H9 (cell line): ENCODE measurements around the gene OR4D1. TPM values are rescaled to one million over a fixed set of nuclear protein-coding genes. Genes with fewer than 3 reads are reported as not detected.

Source experiments
- DNase-seq: peaks from one replicate; pipeline ENCODE4 v3.0.0-alpha.2; 2017
- H2AFZ ChIP-seq: one replicate; pipeline ENCODE4 v1.6.1; 2013; ENCODE audit warnings: mild to moderate bottlenecking, low read length, control low read depth, moderate library complexity
- H2AK5ac ChIP-seq: 2 replicates; pipeline ENCODE4 v1.6.1; 2013; ENCODE audit warnings: low read length, control low read depth, mixed read lengths; ENCODE audit not compliant: insufficient read length
- H2BK120ac ChIP-seq: one replicate; pipeline ENCODE4 v1.6.1; 2013; ENCODE audit warnings: low read depth, mild to moderate bottlenecking, low read length, control low read depth, inconsistent platforms; ENCODE audit not compliant: poor library complexity, severe bottlenecking
- H2BK12ac ChIP-seq: 2 replicates; pipeline ENCODE4 v1.6.1; 2013; ENCODE audit warnings: low read length, control low read depth, mixed read lengths, low read depth; ENCODE audit not compliant: insufficient read length
- H2BK15ac ChIP-seq: 2 replicates; pipeline ENCODE4 v1.6.1; 2013; ENCODE audit warnings: low read depth, low read length, control low read depth
- H2BK20ac ChIP-seq: one replicate; pipeline ENCODE4 v1.6.1; 2013; ENCODE audit warnings: low read depth, mild to moderate bottlenecking, low read length, control low read depth, inconsistent platforms; ENCODE audit not compliant: poor library complexity, severe bottlenecking
- H2BK5ac ChIP-seq: 2 replicates; pipeline ENCODE4 v1.6.1; 2013; ENCODE audit warnings: low read length, control low read depth, mixed read lengths; ENCODE audit not compliant: insufficient read length
- H3K14ac ChIP-seq: 2 replicates; pipeline ENCODE4 v1.6.1; 2013; ENCODE audit warnings: low read length, control low read depth; ENCODE audit not compliant: insufficient read depth
- H3K18ac ChIP-seq: 2 replicates; pipeline ENCODE4 v1.6.1; 2013; ENCODE audit warnings: low read depth, mild to moderate bottlenecking, mixed read lengths, low read length, control low read depth; ENCODE audit not compliant: insufficient read length
- H3K23ac ChIP-seq: 2 replicates; pipeline ENCODE4 v1.6.1; 2013; ENCODE audit warnings: low read length, control low read depth, mixed read lengths, low read depth; ENCODE audit not compliant: insufficient read length
- H3K23me2 ChIP-seq: 2 replicates; pipeline ENCODE4 v1.6.1; 2013; ENCODE audit warnings: low read depth, mild to moderate bottlenecking, mixed read lengths, low read length, control low read depth; ENCODE audit not compliant: insufficient read length, poor library complexity, severe bottlenecking
- H3K27ac ChIP-seq: 2 replicates; pipeline ENCODE4 v1.5.1; 2013; ENCODE audit warnings: low read length, control low read depth, mixed read lengths, low read depth; ENCODE audit not compliant: insufficient read length
- H3K27me3 ChIP-seq: 2 replicates; pipeline ENCODE4 v1.6.1; 2013; ENCODE audit warnings: low read length, control low read depth, inconsistent platforms; ENCODE audit not compliant: insufficient read depth
- H3K4ac ChIP-seq: 2 replicates; pipeline ENCODE4 v1.6.1; 2013; ENCODE audit warnings: low read depth, mild to moderate bottlenecking, control low read depth, inconsistent platforms, low read length, moderate library complexity
- H3K4me1 ChIP-seq: 2 replicates; pipeline ENCODE4 v1.6.1; 2013; ENCODE audit warnings: low read length, control low read depth, inconsistent platforms; ENCODE audit not compliant: insufficient read depth
- H3K4me2 ChIP-seq: 2 replicates; pipeline ENCODE4 v1.6.1; 2013; ENCODE audit warnings: low read length, control low read depth, mixed read lengths; ENCODE audit not compliant: insufficient read length, insufficient read depth
- H3K56ac ChIP-seq: 2 replicates; pipeline ENCODE4 v1.6.1; 2013; ENCODE audit warnings: low read depth, mild to moderate bottlenecking, mixed read lengths, low read length, control low read depth; ENCODE audit not compliant: insufficient read length
- H3K79me1 ChIP-seq: 2 replicates; pipeline ENCODE4 v1.6.1; 2013; ENCODE audit warnings: low read depth, mild to moderate bottlenecking, moderate library complexity, low read length, control low read depth, inconsistent platforms; ENCODE audit not compliant: insufficient read depth, poor library complexity, severe bottlenecking
- H3K79me2 ChIP-seq: 2 replicates; pipeline ENCODE4 v1.6.1; 2013; ENCODE audit warnings: low read length, control low read depth, inconsistent platforms; ENCODE audit not compliant: insufficient read depth
- H3K9ac ChIP-seq: 2 replicates; pipeline ENCODE4 v1.6.1; 2013; ENCODE audit warnings: low read length, control low read depth, mixed read lengths; ENCODE audit not compliant: insufficient read length; ENCODE audit errors: extremely low read depth
- H3K9me3 ChIP-seq: one replicate; pipeline ENCODE4 v1.6.1; 2013; ENCODE audit warnings: low read depth, low read length, inconsistent platforms; ENCODE audit not compliant: control insufficient read depth
- H3T11ph ChIP-seq: one replicate; pipeline ENCODE4 v1.6.1; 2013; ENCODE audit warnings: mild to moderate bottlenecking, low read length, control low read depth, inconsistent platforms
- H4K20me1 ChIP-seq: one replicate; pipeline ENCODE4 v1.6.1; 2013; ENCODE audit not compliant: control insufficient read depth, insufficient read length, insufficient read depth
- H4K5ac ChIP-seq: 2 replicates; pipeline ENCODE4 v1.6.1; 2013; ENCODE audit warnings: low read depth, mild to moderate bottlenecking, mixed read lengths, low read length, control low read depth; ENCODE audit not compliant: insufficient read length
- H4K8ac ChIP-seq: replicated peaks from 2 replicates; pipeline ENCODE4 v1.6.1; 2013; ENCODE audit warnings: low read length, control low read depth, mixed read lengths, low read depth; ENCODE audit not compliant: insufficient read length
- H4K91ac ChIP-seq: 2 replicates; pipeline ENCODE4 v1.6.1; 2013; ENCODE audit warnings: low read depth, mild to moderate bottlenecking, moderate library complexity, mixed read lengths, low read length, control low read depth; ENCODE audit not compliant: insufficient read length
- H3K27ac Mint-ChIP-seq, 3 experiments: 2 replicates in 2 of 3; 3 replicates in 1 of 3; pipeline ENCODE4 v1.8.0; 2020 to 2021; ENCODE audit warnings: mixed read lengths in 3 of 3, mild to moderate bottlenecking in 1 of 3, moderate library complexity in 1 of 3
- H3K27me3 Mint-ChIP-seq: 2 replicates; pipeline ENCODE4 v1.8.0; 2021; ENCODE audit warnings: low read depth, mild to moderate bottlenecking, moderate library complexity, mixed read lengths
- H3K36me3 Mint-ChIP-seq, 3 experiments: 2 replicates in 2 of 3; 3 replicates in 1 of 3; pipeline ENCODE4 v1.8.0; 2020 to 2021; ENCODE audit warnings: low read depth in 3 of 3, mixed read lengths in 3 of 3; ENCODE audit not compliant: insufficient read depth in 1 of 3
- H3K4me1 Mint-ChIP-seq, 2 experiments: 2 replicates each; pipeline ENCODE4 v1.8.0; 2020; ENCODE audit warnings: mixed read lengths in 2 of 2
- H3K4me3 Mint-ChIP-seq, 2 experiments: 2 replicates in 1 of 2; 3 replicates in 1 of 2; pipeline ENCODE4 v1.8.0; 2020 to 2021; ENCODE audit warnings: mild to moderate bottlenecking in 2 of 2, mixed read lengths in 2 of 2, moderate library complexity in 1 of 2
- H3K9me3 Mint-ChIP-seq, 2 experiments: 2 replicates in 1 of 2; 3 replicates in 1 of 2; pipeline ENCODE4 v1.8.0; 2020; ENCODE audit warnings: mild to moderate bottlenecking in 2 of 2, mixed read lengths in 2 of 2, moderate library complexity in 1 of 2
- CTCF ChIP-seq: fragments of 200-600 bp; sonication (generic); conservative IDR thresholded peaks from 3 replicates; pipeline ENCODE4 v1.8.0; 2021; ENCODE audit warnings: antibody characterized with exemption, mild to moderate bottlenecking
- WGBS: extraction: QIAGEN DNeasy Blood & Tissue Kit; methylation state at CpG from one replicate; pipeline ENCODE4 v1.1.7; 2013; ENCODE audit warnings: missing lambda C conversion rate, low lambda C conversion rate, mixed read lengths; ENCODE audit not compliant: insufficient read length; ENCODE audit errors: extremely low coverage; 5-methylcytosine and 5-hydroxymethylcytosine counted together
- total RNA-seq: library from RNA; stranded (reverse); gene quantifications from 2 replicates; pipeline ENCODE4 v1.2.1, GENCODE V29; 2021

Gene OR4D1
- total RNA-seq, 1 experiment from 2014 or later: 0.11 TPM

GRCh38 chr17:58113947-58114346 lies 34.2 kb upstream of the OR4D1 start:
- H3K14ac ChIP-seq: no peak overlapping the region
- Mint-ChIP-seq H3K4me1 (no peaks in the 10 kb centered on the region), H3K4me3 (no peak overlapping the region), H3K36me3 (no peaks in the 10 kb centered on the region), H3K9me3 (no peaks in the 10 kb centered on the region; a peak in 1 of 5 replicates), H3K27ac (no peak overlapping the region), H3K27me3 (peaks cover 36% of the 10 kb centered on the region)
- no peak overlapping the region for H2AK5ac ChIP-seq
- H2BK12ac ChIP-seq: no peak overlapping the region
- H3K4ac ChIP-seq: no peak overlapping the region
- peaks cover 5% of the 10 kb centered on the region for H4K20me1 ChIP-seq
- H2AFZ ChIP-seq: no peak overlapping the region
- H2BK120ac ChIP-seq: no peak overlapping the region
- WGBS: no CpG with 5 or more reads among the region's 4 CpGs
- no peak overlapping the region for H2BK5ac ChIP-seq
- no peak overlapping the region for H4K91ac ChIP-seq
- H3K79me2 ChIP-seq: no peaks in the 10 kb centered on the region
- H3K27ac ChIP-seq: no peak overlapping the region
- no peaks in the 10 kb centered on the region for H3K23me2 ChIP-seq
- no peak for TF ChIP-seq CTCF
- no peak overlapping the region for H2BK15ac ChIP-seq
- no peak overlapping the region for H4K5ac ChIP-seq
- no peaks in the 10 kb centered on the region for H3K79me1 ChIP-seq
- H3K4me1 ChIP-seq: no peaks in the 10 kb centered on the region
- no peak overlapping the region for H4K8ac ChIP-seq
- H3K56ac ChIP-seq: no peak overlapping the region
- no peaks in the 10 kb centered on the region for H3K9me3 ChIP-seq
- DNase-seq: no peak
- no peak overlapping the region for H2BK20ac ChIP-seq
- no peaks in the 10 kb centered on the region for H3K27me3 ChIP-seq
- H3K23ac ChIP-seq: no peak overlapping the region
- H3K18ac ChIP-seq: no peak overlapping the region
- H3K9ac ChIP-seq: no peak overlapping the region
- no peak overlapping the region for H3K4me2 ChIP-seq
- H3T11ph ChIP-seq: no peak overlapping the region
